Measurements from ENCODE around the gene HOMER2.
"Not testable (repeated sequence)": the region's sequence is repeated elsewhere in the genome, so short reads cannot be mapped to it uniquely, and the experiment has no call there.

HOMER2 gene

GRCh38 chr15:82892573-82892972 is 59.9 kb downstream of the HOMER2 start:
- DNase-seq, result no peak

GRCh38 chr15:82890995-82891390 is 61.5 kb downstream of the HOMER2 start:
- DNase-seq, result no peak

GRCh38 chr15:82890338-82890994 is 62.1 kb downstream of the HOMER2 start:
- DNase-seq, result no peak

- DNase-seq, result no peak
Observed at GRCh38 chr15:82882273-82882928, 70.1 kb downstream of the HOMER2 start.

- no peak for DNase-seq
Observed at GRCh38 chr15:82881747-82882146, 70.8 kb downstream of the HOMER2 start.

GRCh38 chr15:82880704-82881103 is 71.8 kb downstream of the HOMER2 start:
- DNase-seq, result no peak

- no peak for DNase-seq
Observed at GRCh38 chr15:82878325-82878724, 74.2 kb downstream of the HOMER2 start.

GRCh38 chr15:82877825-82878224 is 74.7 kb downstream of the HOMER2 start:
- no peak for DNase-seq

GRCh38 chr15:82875411-82876003 is 77.0 kb downstream of the HOMER2 start:
- no peak for DNase-seq

- no peak for DNase-seq
Observed at GRCh38 chr15:82874961-82875360, 77.6 kb downstream of the HOMER2 start.

- no peak for DNase-seq
Observed at GRCh38 chr15:82874267-82874666, 78.3 kb downstream of the HOMER2 start.

GRCh38 chr15:82873000-82873680 is 79.4 kb downstream of the HOMER2 start:
- DNase-seq, result no peak

- DNase-seq, result no peak
Observed at GRCh38 chr15:82871832-82872484, 80.6 kb downstream of the HOMER2 start.

- DNase-seq, result no peak
Observed at GRCh38 chr15:82871358-82871757, 81.2 kb downstream of the HOMER2 start.

GRCh38 chr15:82870727-82871320 is 81.7 kb downstream of the HOMER2 start:
- no peak for DNase-seq

- not testable (repeated sequence) for DNase-seq
Observed at GRCh38 chr15:82865981-82866380, 86.5 kb downstream of the HOMER2 start.

GRCh38 chr15:82865581-82865980 is 86.9 kb downstream of the HOMER2 start:
- DNase-seq, result not testable (repeated sequence)

GRCh38 chr15:82864967-82865366 is 87.6 kb downstream of the HOMER2 start:
- no peak for DNase-seq

GRCh38 chr15:82862886-82863285 is 89.6 kb downstream of the HOMER2 start:
- no peak for DNase-seq

GRCh38 chr15:82858932-82859331 is 93.6 kb downstream of the HOMER2 start:
- no peak for DNase-seq

- no peak for DNase-seq
Observed at GRCh38 chr15:82856397-82857170, 95.9 kb downstream of the HOMER2 start.

All from RPMI8226 (cell line).